Immature natural killer cell (primary cell): ENCODE data around the gene NOC2L. TPM values are rescaled to one million over a fixed set of nuclear protein-coding genes. Genes with fewer than 3 reads are reported as not detected.

Experiments used
- DNase-seq, 3 donors: peaks; one replicate each; pipeline ENCODE4 v3.0.0; 2022; ENCODE audit warnings: mixed read lengths in 1 of 3
- H3K27ac Mint-ChIP-seq, 6 donors: one replicate each; pipeline ENCODE4 v1.8.0; 2020; ENCODE audit warnings: mixed read lengths in 6 of 6, mild to moderate bottlenecking in 5 of 6, inconsistent platforms in 4 of 6, moderate library complexity in 3 of 6
- H3K27me3 Mint-ChIP-seq, 3 donors: one replicate each; pipeline ENCODE4 v1.8.0; 2020 to 2021; ENCODE audit warnings: low read depth in 3 of 3, mild to moderate bottlenecking in 3 of 3, mixed read lengths in 3 of 3, moderate library complexity in 3 of 3, inconsistent platforms in 1 of 3
- H3K36me3 Mint-ChIP-seq, 3 donors: one replicate each; pipeline ENCODE4 v1.8.0; 2020; ENCODE audit warnings: mixed read lengths in 3 of 3, inconsistent platforms in 2 of 3, mild to moderate bottlenecking in 2 of 3
- H3K4me1 Mint-ChIP-seq, 2 donors: one replicate each; pipeline ENCODE4 v1.8.0; 2020; ENCODE audit warnings: inconsistent platforms in 2 of 2, mild to moderate bottlenecking in 2 of 2, mixed read lengths in 2 of 2, moderate library complexity in 1 of 2
- H3K4me3 Mint-ChIP-seq, 5 donors: one replicate each; pipeline ENCODE4 v1.8.0; 2020; ENCODE audit warnings: mild to moderate bottlenecking in 5 of 5, mixed read lengths in 5 of 5, inconsistent platforms in 3 of 5, moderate library complexity in 3 of 5
- H3K9me3 Mint-ChIP-seq, 6 donors: one replicate each; pipeline ENCODE4 v1.8.0; 2020; ENCODE audit warnings: mild to moderate bottlenecking in 6 of 6, mixed read lengths in 6 of 6, inconsistent platforms in 4 of 6, moderate library complexity in 3 of 6
- polyA plus RNA-seq, 3 donors: library from polyadenylated mRNA; unstranded; fragments of 300-500 nt; fragmentation: Illumina TruSeq; gene quantifications; one replicate each; pipeline ENCODE4 v1.2.3, GENCODE V29; 2021

NOC2L gene
- polyA plus RNA-seq, result 10 to 100 TPM; 48.2 to 69.8 (median 53.5) TPM

DNA sequence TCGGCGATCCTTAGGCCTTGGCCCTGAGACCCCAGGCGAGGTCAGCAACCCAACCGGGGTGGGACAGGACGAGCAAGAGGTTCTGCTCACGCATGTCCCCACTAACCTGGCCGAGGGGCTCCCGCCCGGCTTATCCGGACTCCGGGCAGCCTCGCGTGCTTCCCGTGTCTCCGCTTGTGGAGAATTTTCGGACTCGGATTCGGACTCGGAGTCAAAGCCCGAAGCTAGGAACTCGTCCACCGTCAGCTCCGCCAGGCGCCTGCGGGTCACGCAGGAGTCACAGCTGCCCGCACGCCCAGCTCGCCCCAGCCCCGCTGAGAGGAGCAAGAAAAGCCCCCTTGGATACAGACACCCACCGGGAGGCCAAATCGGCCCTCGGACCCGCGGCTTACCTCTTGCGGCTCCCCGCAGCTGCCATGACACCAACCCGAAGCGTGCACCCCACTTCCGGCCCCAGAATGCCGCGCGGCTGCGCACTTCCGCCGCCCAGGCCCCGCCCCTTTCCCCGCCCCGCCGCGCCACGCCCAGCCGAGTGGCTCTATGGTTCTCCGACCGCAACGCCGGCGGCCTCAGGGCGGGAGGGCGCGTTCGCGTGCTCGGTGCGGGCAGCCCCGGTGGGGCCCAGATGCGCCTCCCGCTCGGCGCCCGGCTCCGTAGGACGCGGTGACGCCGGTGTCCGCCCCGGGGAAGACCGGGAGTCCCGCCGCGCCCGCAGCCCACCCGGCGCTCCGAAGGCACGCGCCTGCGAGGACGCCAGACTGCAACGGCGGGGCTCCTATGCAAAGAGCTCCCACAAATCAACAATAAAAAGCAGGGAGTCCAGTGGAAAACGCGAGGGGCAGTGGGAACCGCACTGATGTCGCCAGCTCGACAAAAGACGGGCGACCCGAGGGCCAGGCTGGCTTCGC lies at the start of gene NOC2L:
Gene NOC2L, minus strand, starts transcription at position 434 of the 908 bp plus-strand sequence. Its CDS starts 16 bp downstream, at position 418.
- H3K4me3 Mint-ChIP-seq, result peak within 1 kb of the TSS; percentile 88 to 95 (median 92)
- H3K27ac Mint-ChIP-seq, result peak within 1 kb of the TSS; percentile 65 to 89 (median 71)
- DNase-seq, result peak; percentile 89 to 93 (median 91)
- H3K4me1 Mint-ChIP-seq, result peaks cover 25 to 28% of the 10 kb centered on the region in 2 donors
- no peaks in the 10 kb centered on the region for H3K9me3 Mint-ChIP-seq
- peaks cover 4 to 12% (median 6%) of the 10 kb centered on the region in 3 donors for H3K27me3 Mint-ChIP-seq
- peaks cover 5 to 14% (median 7%) of the 10 kb centered on the region in 3 donors for H3K36me3 Mint-ChIP-seq

GRCh38 chr1:1006305-1007159 lies 47.5 kb upstream of the NOC2L start:
- no peak for DNase-seq
- Mint-ChIP-seq H3K4me3 (no peak overlapping the region), H3K9me3 (no peaks in the 10 kb centered on the region), H3K36me3 (peaks cover 0 to 4% (median 0%) of the 10 kb centered on the region in 3 donors), H3K27ac (no peak overlapping the region), H3K27me3 (peaks cover 4 to 17% (median 13%) of the 10 kb centered on the region in 3 donors), H3K4me1 (peaks cover 20 to 27% of the 10 kb centered on the region in 2 donors)

DNA sequence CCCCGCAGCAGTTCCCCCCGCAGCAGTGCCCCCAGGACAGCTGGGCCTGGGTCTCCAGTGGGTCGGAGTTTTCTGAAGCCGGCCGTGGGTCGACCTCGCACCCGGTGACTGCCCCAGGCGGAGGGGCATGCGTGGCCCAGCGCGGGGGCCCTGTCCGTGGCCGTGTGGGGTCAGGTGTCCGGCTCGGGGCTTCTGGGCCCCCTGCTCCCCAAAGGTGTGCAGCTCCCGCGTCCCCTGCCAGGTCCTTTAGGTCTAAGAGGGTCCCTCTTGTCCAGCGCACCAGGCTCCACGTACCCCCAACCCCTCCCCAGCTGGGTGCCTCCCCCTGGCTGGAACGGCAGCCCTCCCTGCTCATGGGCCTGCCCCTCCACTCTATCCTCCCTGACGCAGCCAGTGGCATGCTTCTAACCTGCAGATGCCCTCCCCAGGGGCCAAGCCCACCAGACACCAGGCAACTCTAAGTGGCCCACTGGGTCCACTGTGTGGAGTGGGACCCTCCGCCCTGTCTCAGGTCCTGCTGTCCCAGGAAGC lies 46.8 kb upstream of the NOC2L start:
- H3K36me3 Mint-ChIP-seq, result peaks cover 0 to 4% (median 0%) of the 10 kb centered on the region in 3 donors
- H3K4me3 Mint-ChIP-seq, result peak overlapping the region in 1 of 5 donors; percentile 18
- H3K27me3 Mint-ChIP-seq, result peaks cover 4 to 15% (median 13%) of the 10 kb centered on the region in 3 donors
- H3K4me1 Mint-ChIP-seq, result peaks cover 21 to 23% of the 10 kb centered on the region in 2 donors
- H3K9me3 Mint-ChIP-seq, result no peaks in the 10 kb centered on the region
- DNase-seq, result no peak
- H3K27ac Mint-ChIP-seq, result no peak overlapping the region

GRCh38 chr1:1004780-1005697 lies 46.0 kb upstream of the NOC2L start:
- peaks cover 0 to 2% (median 0%) of the 10 kb centered on the region in 6 donors for H3K9me3 Mint-ChIP-seq
- peak overlapping the region; percentile 6 to 67 (median 52) for H3K27ac Mint-ChIP-seq
- peaks cover 8 to 19% (median 17%) of the 10 kb centered on the region in 3 donors for H3K27me3 Mint-ChIP-seq
- DNase-seq, result peak; percentile 35 to 41 (median 38)
- H3K4me3 Mint-ChIP-seq, result peak overlapping the region; percentile 27 to 75 (median 50)
- H3K4me1 Mint-ChIP-seq, result peaks cover 25% of the 10 kb centered on the region in 2 donors
- peaks cover 0 to 4% (median 0%) of the 10 kb centered on the region in 3 donors for H3K36me3 Mint-ChIP-seq

DNA sequence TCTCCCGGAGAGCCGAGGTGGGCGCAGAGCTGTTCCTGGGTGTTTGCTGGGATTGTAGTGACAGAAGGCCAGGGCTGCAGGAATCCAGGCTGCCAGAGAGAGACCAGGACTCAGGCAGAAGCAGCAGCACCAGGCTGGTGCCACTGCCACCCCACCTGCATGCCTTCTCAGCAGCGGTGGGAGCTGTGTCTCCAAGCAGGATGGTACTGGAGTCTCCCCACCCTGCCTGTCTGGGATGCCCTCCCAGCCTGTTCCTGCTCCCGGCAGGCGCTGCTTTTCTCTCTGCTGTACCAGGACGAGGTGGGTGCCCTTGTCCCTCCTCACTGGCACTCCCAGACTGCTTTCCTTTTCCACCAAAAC lies 45.3 kb upstream of the NOC2L start:
- peaks cover 0 to 2% (median 0%) of the 10 kb centered on the region in 6 donors for H3K9me3 Mint-ChIP-seq
- peak overlapping the region in 2 of 6 donors; percentile 59 to 67 for H3K27ac Mint-ChIP-seq
- peaks cover 8 to 23% (median 17%) of the 10 kb centered on the region in 3 donors for H3K27me3 Mint-ChIP-seq
- no peak for DNase-seq
- peak overlapping the region in 4 of 5 donors; percentile 27 to 75 (median 50) for H3K4me3 Mint-ChIP-seq
- H3K4me1 Mint-ChIP-seq, result peaks cover 24 to 27% of the 10 kb centered on the region in 2 donors
- H3K36me3 Mint-ChIP-seq, result peaks cover 0 to 4% (median 0%) of the 10 kb centered on the region in 3 donors

GRCh38 chr1:1003618-1004419 lies 44.8 kb upstream of the NOC2L start:
- H3K27ac Mint-ChIP-seq, result no peak overlapping the region
- H3K4me1 Mint-ChIP-seq, result peaks cover 19 to 21% of the 10 kb centered on the region in 2 donors
- no peak overlapping the region for H3K4me3 Mint-ChIP-seq
- peaks cover 0 to 4% (median 0%) of the 10 kb centered on the region in 3 donors for H3K36me3 Mint-ChIP-seq
- no peak for DNase-seq
- H3K27me3 Mint-ChIP-seq, result peaks cover 8 to 22% (median 17%) of the 10 kb centered on the region in 3 donors
- peaks cover 0 to 2% (median 0%) of the 10 kb centered on the region in 6 donors for H3K9me3 Mint-ChIP-seq

- Mint-ChIP-seq H3K4me1 (peaks cover 16 to 17% of the 10 kb centered on the region in 2 donors), H3K27ac (peak overlapping the region in 5 of 6 donors; percentile 89 to 94 (median 92)), H3K36me3 (peaks cover 0 to 4% (median 0%) of the 10 kb centered on the region in 3 donors), H3K27me3 (peaks cover 9 to 24% (median 20%) of the 10 kb centered on the region in 3 donors), H3K4me3 (peak overlapping the region; percentile 66 to 85 (median 77)), H3K9me3 (peaks cover 0 to 2% (median 0%) of the 10 kb centered on the region in 6 donors)
- no peak for DNase-seq
Measured at GRCh38 chr1:1001057-1001783, 42.2 kb upstream of the NOC2L start.

DNA sequence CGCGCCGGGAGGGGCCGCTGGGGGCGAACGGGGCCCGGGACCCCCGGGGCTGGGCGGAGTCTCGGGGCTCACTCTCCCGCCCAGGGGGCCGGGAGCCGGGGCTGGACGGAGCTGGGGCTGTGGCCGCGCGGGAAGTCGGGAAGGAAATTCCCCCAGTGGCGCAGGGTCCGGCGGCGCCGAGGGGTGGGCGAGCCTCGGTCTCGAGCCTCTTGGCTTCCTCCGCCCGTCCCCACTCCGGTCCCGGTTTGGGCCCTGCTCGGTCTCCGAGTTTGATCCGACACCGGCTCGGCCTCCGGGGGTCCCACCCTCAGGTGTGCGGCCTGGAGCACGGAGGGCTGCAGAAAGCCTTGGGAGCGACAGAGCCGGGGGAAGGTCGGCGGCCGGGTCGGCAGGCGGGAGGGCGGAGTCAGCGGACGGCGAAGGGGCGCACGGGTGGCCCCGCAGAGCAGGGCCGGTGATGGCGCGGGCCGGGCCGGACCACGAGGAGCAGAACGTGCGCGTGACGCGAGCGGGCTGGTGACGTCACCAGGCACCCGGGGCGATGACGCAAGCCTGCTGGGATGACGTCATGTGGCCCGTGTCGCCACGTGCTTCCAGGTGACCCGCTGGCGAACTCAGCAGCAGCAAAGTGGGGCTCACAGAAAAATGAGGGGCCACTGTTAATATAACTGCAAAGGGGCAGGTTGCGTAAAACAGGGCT lies 41.5 kb upstream of the NOC2L start:
- peaks cover 17 to 18% of the 10 kb centered on the region in 2 donors for H3K4me1 Mint-ChIP-seq
- peak overlapping the region; percentile 66 to 85 (median 77) for H3K4me3 Mint-ChIP-seq
- DNase-seq, result peak; percentile 75 to 77 (median 76)
- H3K9me3 Mint-ChIP-seq, result peaks cover 0 to 2% (median 0%) of the 10 kb centered on the region in 6 donors
- peak overlapping the region in 5 of 6 donors; percentile 89 to 94 (median 92) for H3K27ac Mint-ChIP-seq
- H3K27me3 Mint-ChIP-seq, result peaks cover 13 to 26% (median 20%) of the 10 kb centered on the region in 3 donors
- H3K36me3 Mint-ChIP-seq, result peaks cover 0 to 4% (median 0%) of the 10 kb centered on the region in 3 donors

- H3K27me3 Mint-ChIP-seq, result peaks cover 15 to 28% (median 20%) of the 10 kb centered on the region in 3 donors
- peak within 1 kb of the TSS in 5 of 6 donors; percentile 89 to 94 (median 92) for H3K27ac Mint-ChIP-seq
- peak within 1 kb of the TSS; percentile 66 to 85 (median 77) for H3K4me3 Mint-ChIP-seq
- peak; percentile 52 to 71 (median 57) for DNase-seq
- peaks cover 0 to 4% (median 0%) of the 10 kb centered on the region in 3 donors for H3K36me3 Mint-ChIP-seq
- peaks cover 11 to 13% of the 10 kb centered on the region in 2 donors for H3K4me1 Mint-ChIP-seq
- H3K9me3 Mint-ChIP-seq, result peaks cover 0 to 2% (median 0%) of the 10 kb centered on the region in 6 donors
Measured at GRCh38 chr1:999725-1000356, 40.8 kb upstream of the NOC2L start, which contains the start of gene HES4. TSS of gene HES4 (minus strand) at chr1:1000097. CDS start at chr1:999973, 124 bp downstream.
